ENCODE data around the gene IL4R. TPM values are rescaled to one million over a fixed set of nuclear protein-coding genes. Genes with fewer than 3 reads are reported as not detected.

The IL4R gene
- total RNA-seq, 1 experiment from 2014 or later, result 32.6 TPM

- Mint-ChIP-seq H3K4me1 (ENCODE audit: low read depth, unreplicated experiment) (no peaks in the 10 kb centered on the region), H3K27ac (ENCODE audit: unreplicated experiment) (no peak overlapping the region), H3K4me3 (ENCODE audit: unreplicated experiment) (no peak overlapping the region), H3K36me3 (ENCODE audit: insufficient read depth, unreplicated experiment) (peaks cover 6% of the 10 kb centered on the region), H3K27me3 (ENCODE audit: insufficient read depth, unreplicated experiment) (no peaks in the 10 kb centered on the region), H3K9me3 (ENCODE audit: unreplicated experiment) (no peaks in the 10 kb centered on the region)
- Histone ChIP-seq H3K36me3 (ENCODE audit: control insufficient read depth, insufficient read depth, low read length) (peaks cover 5% of the 10 kb centered on the region), H3K4me3 (ENCODE audit: low read depth, low read length) (no peak overlapping the region), H3K4me1 (no peaks in the 10 kb centered on the region), H3K9me3 (no peaks in the 10 kb centered on the region), H3K27me3 (replicated peaks; ENCODE audit: control insufficient read depth, insufficient read depth, low read length) (no peaks in the 10 kb centered on the region)
- POLR2A ChIA-PET, result no interaction called here
- TF ChIP-seq CTCF (IDR thresholded peaks at IDR 0.05; ENCODE audit: insufficient read depth in 1 of 2, low read depth in 1 of 2, low read length in 1 of 2, severe bottlenecking in 1 of 2, unreplicated experiment in 1 of 2), result no peak
- DNase-seq, result no peak
- CTCF ChIA-PET, result no interaction called here
- intact Hi-C loops (cut with micrococcal nuclease; ENCODE audit: unreplicated experiment), result no loop called here
- BruUV-seq (replicated peaks), result no TSS peak
These were observed 31.4 kb downstream of the IL4R start for GRCh38 chr16:27345201-27345600.

- no TSS peak for BruUV-seq (replicated peaks)
- H3K36me3 Mint-ChIP-seq (ENCODE audit: insufficient read depth, unreplicated experiment), result peaks cover 11% of the 10 kb centered on the region
- no peak for DNase-seq
- ChIA-PET CTCF (no interaction called here), POLR2A (no interaction called here)
- Histone ChIP-seq H3K9me3 (no peaks in the 10 kb centered on the region), H3K4me3 (ENCODE audit: low read depth, low read length) (no peak overlapping the region), H3K36me3 (ENCODE audit: control insufficient read depth, insufficient read depth, low read length) (peaks cover 5% of the 10 kb centered on the region), H3K27me3 (replicated peaks; ENCODE audit: control insufficient read depth, insufficient read depth, low read length) (no peaks in the 10 kb centered on the region), H3K4me1 (no peaks in the 10 kb centered on the region)
- no peaks in the 10 kb centered on the region for H3K4me1 Mint-ChIP-seq (ENCODE audit: low read depth, unreplicated experiment)
- TF ChIP-seq CTCF (IDR thresholded peaks at IDR 0.05; ENCODE audit: insufficient read depth in 1 of 2, low read depth in 1 of 2, low read length in 1 of 2, severe bottlenecking in 1 of 2, unreplicated experiment in 1 of 2), result no peak
- H3K4me3 Mint-ChIP-seq (ENCODE audit: unreplicated experiment), result no peak overlapping the region
- no peaks in the 10 kb centered on the region for H3K9me3 Mint-ChIP-seq (ENCODE audit: unreplicated experiment)
- intact Hi-C loops (cut with micrococcal nuclease; ENCODE audit: unreplicated experiment), result no loop called here
- no peak overlapping the region for H3K27ac Mint-ChIP-seq (ENCODE audit: unreplicated experiment)
- H3K27me3 Mint-ChIP-seq (ENCODE audit: insufficient read depth, unreplicated experiment), result no peaks in the 10 kb centered on the region
These were observed 33.0 kb downstream of the IL4R start for GRCh38 chr16:27346819-27347218.

- CTCF ChIA-PET, result no interaction called here
- intact Hi-C loops (cut with micrococcal nuclease; ENCODE audit: unreplicated experiment), result no loop called here
- Histone ChIP-seq H3K4me1 (no peaks in the 10 kb centered on the region), H3K9me3 (no peaks in the 10 kb centered on the region), H3K4me3 (ENCODE audit: low read depth, low read length) (no peak overlapping the region), H3K27me3 (replicated peaks; ENCODE audit: control insufficient read depth, insufficient read depth, low read length) (no peaks in the 10 kb centered on the region), H3K36me3 (ENCODE audit: control insufficient read depth, insufficient read depth, low read length) (peaks cover 8% of the 10 kb centered on the region)
- Mint-ChIP-seq H3K4me1 (ENCODE audit: low read depth, unreplicated experiment) (no peaks in the 10 kb centered on the region), H3K27ac (ENCODE audit: unreplicated experiment) (no peak overlapping the region), H3K27me3 (ENCODE audit: insufficient read depth, unreplicated experiment) (no peaks in the 10 kb centered on the region), H3K4me3 (ENCODE audit: unreplicated experiment) (no peak overlapping the region), H3K36me3 (ENCODE audit: insufficient read depth, unreplicated experiment) (peaks cover 15% of the 10 kb centered on the region), H3K9me3 (ENCODE audit: unreplicated experiment) (no peaks in the 10 kb centered on the region)
- DNase-seq, result no peak
- no TSS peak for BruUV-seq (replicated peaks)
- POLR2A ChIA-PET, result no interaction called here
- no peak for TF ChIP-seq CTCF (IDR thresholded peaks at IDR 0.05; ENCODE audit: insufficient read depth in 1 of 2, low read depth in 1 of 2, low read length in 1 of 2, severe bottlenecking in 1 of 2, unreplicated experiment in 1 of 2)
These were observed 34.3 kb downstream of the IL4R start for GRCh38 chr16:27347930-27348685.

Data from Caco-2 (cell line).